ENCODE results near the gene EHD3. TPM values are rescaled to one million over a fixed set of nuclear protein-coding genes. Genes with fewer than 3 reads are reported as not detected.

The EHD3 gene
- total and polyA plus RNA-seq, 2 of the 8 experiments (the other 6 are each of a cell fraction or from before 2014, with no cell fraction given) = 9.3 to 12.0 TPM

DNA sequence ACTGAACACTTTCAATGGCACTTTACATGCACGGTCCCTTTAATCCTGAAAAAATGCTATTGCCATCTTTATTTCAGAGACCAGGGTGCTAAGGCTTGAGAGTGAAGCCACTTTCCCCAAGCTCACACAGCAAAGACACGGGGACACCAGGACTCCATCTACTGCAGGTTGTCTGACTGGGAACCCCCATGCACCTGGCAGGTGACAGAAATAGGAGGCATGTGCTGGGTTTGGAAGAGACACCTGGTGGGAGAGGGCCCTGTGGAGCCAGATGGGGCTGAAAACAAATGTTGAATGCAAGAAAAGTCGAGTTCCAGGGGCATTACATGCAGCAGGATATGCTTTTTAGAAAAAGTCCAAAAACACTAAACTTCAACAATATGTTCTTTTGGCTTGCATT, 5.2 kb upstream of the EHD3 start:
- no peak overlapping the region for H3K4me3 ChIP-seq (ENCODE audit: extremely low read depth in 1 of 4, insufficient read depth in 2 of 4, low read depth in 3 of 4, low read length in 4 of 4)
- WGBS, 2 experiments (ENCODE audit: extremely low coverage in 1 of 2, insufficient coverage in 1 of 2, insufficient read length in 1 of 2, insufficient replicate concordance in 2 of 2, low coverage in 1 of 2, low lambda C conversion rate in 2 of 2, missing lambda C conversion rate in 1 of 2) = 80% methylated on average over 3 of the region's 3 CpGs; no CpG with 5 or more reads in 1 of the 2 experiments
- H2AK5ac ChIP-seq (ENCODE audit: low read depth, low read length) = no peak overlapping the region
- no peak overlapping the region; the same call in 1 of the 2 replicates for H2AFZ ChIP-seq (ENCODE audit: low read length)
- no peak overlapping the region for H3K23ac ChIP-seq (ENCODE audit: insufficient read length)
- TF ChIP-seq TAF7 (optimal IDR thresholded peaks at IDR 0.05; ENCODE audit: borderline replicate concordance, low read depth, low read length) = no peak
- TF ChIP-seq NRF1 (IDR thresholded peaks at IDR 0.05; ENCODE audit: low read depth, low read length) = no peak
- TF ChIP-seq, protein P1, sequence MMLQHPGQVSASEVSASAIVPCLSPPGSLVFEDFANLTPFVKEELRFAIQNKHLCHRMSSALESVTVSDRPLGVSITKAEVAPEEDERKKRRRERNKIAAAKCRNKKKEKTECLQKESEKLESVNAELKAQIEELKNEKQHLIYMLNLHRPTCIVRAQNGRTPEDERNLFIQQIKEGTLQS (IDR thresholded peaks at IDR 0.05; ENCODE audit: insufficient read depth, low read depth, low read length) = no peak
- no peak for TF ChIP-seq FOSL1 (IDR thresholded peaks at IDR 0.05; ENCODE audit: insufficient read depth, low read depth, low read length)
- no peak for TF ChIP-seq TBP (IDR thresholded peaks at IDR 0.05; ENCODE audit: low read depth, low read length)
- no peak for TF ChIP-seq BRCA1 (IDR thresholded peaks at IDR 0.05; ENCODE audit: low read depth, low read length)
- TF ChIP-seq, protein P2, sequence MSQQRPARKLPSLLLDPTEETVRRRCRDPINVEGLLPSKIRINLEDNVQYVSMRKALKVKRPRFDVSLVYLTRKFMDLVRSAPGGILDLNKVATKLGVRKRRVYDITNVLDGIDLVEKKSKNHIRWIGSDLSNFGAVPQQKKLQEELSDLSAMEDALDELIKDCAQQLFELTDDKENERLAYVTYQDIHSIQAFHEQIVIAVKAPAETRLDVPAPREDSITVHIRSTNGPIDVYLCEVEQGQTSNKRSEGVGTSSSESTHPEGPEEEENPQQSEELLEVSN (IDR thresholded peaks at IDR 0.05) = no peak
- TF ChIP-seq RAD21 (IDR thresholded peaks at IDR 0.05 in 1 of 2, conservative IDR thresholded peaks at IDR 0.05 in 1 of 2; ENCODE audit: low read depth in 2 of 2, low read length in 2 of 2) = no peak
- no peak for TF ChIP-seq POLR2AphosphoS5 (IDR thresholded peaks at IDR 0.05; ENCODE audit: low read depth, low read length)
- no peaks in the 10 kb centered on the region for H3K79me2 ChIP-seq (ENCODE audit: control insufficient read depth in 1 of 2, insufficient read depth in 2 of 2, low read length in 2 of 2)
- no peak overlapping the region for H4K8ac ChIP-seq (ENCODE audit: extremely low read depth, insufficient read depth, low read length)
- no peaks in the 10 kb centered on the region for H3K23me2 ChIP-seq (ENCODE audit: low read depth, low read length)
- no peak overlapping the region for H2BK20ac ChIP-seq (ENCODE audit: low read length)
- no peak overlapping the region for H3K4me2 ChIP-seq (ENCODE audit: insufficient read depth in 1 of 2, low read depth in 2 of 2, low read length in 2 of 2)
- no peaks in the 10 kb centered on the region for H3K9me3 ChIP-seq (ENCODE audit: insufficient read depth in 2 of 2, low read depth in 1 of 2, low read length in 1 of 2)
- H3K79me1 ChIP-seq (ENCODE audit: low read depth, low read length) = no peaks in the 10 kb centered on the region
- H3K18ac ChIP-seq (ENCODE audit: extremely low read depth, low read length) = no peak overlapping the region
- DNase-seq (ENCODE audit: low read depth in 1 of 2, low spot score in 2 of 2) (peak in 1 of 2 experiments; percentile 28), FAIRE-seq (no peak)
- H2BK5ac ChIP-seq (ENCODE audit: low read depth, low read length) = no peak overlapping the region
- ChIA-PET POLR2A (ENCODE audit: partially characterized antibody) (no interaction called here), CTCF (ENCODE audit: partially characterized antibody) (interaction anchor here (1.0 to 1.1 kb wide), 2 partner anchors 32 to 41 kb away, joined by 3 read pairs; no protein-coding TSS in a partner anchor)
- no peak overlapping the region for H2BK15ac ChIP-seq (ENCODE audit: low read length)
- H4K20me1 ChIP-seq (replicated peaks in 1 of 2; ENCODE audit: control insufficient read depth in 1 of 2, insufficient read depth in 2 of 2, low read length in 2 of 2) = no peaks in the 10 kb centered on the region
- H2BK120ac ChIP-seq (replicated peaks; ENCODE audit: low read depth, low read length) = no peak overlapping the region
- no peak overlapping the region for H3K4ac ChIP-seq (replicated peaks; ENCODE audit: insufficient read length, low read depth, low read length)
- no peaks in the 10 kb centered on the region for H3K36me3 ChIP-seq (ENCODE audit: control insufficient read depth in 2 of 4, insufficient read depth in 4 of 4, low read length in 3 of 4)
- H3K14ac ChIP-seq (ENCODE audit: insufficient read length) = no peak overlapping the region
- no peak overlapping the region for H4K91ac ChIP-seq (replicated peaks; ENCODE audit: insufficient read length, low read length)
- no peak overlapping the region for H3K9ac ChIP-seq (replicated peaks in 1 of 4; ENCODE audit: extremely low read depth in 1 of 4, low read depth in 3 of 4, low read length in 3 of 4)
- no peaks in the 10 kb centered on the region for H3K27me3 ChIP-seq (replicated peaks in 1 of 4; ENCODE audit: control insufficient read depth in 3 of 4, extremely low read depth in 1 of 4, insufficient read depth in 3 of 4, low read length in 3 of 4)
- no peak overlapping the region for H3K27ac ChIP-seq (ENCODE audit: low read depth, low read length)
- no peak overlapping the region for H2BK12ac ChIP-seq (ENCODE audit: low read depth, low read length)
- H4K5ac ChIP-seq (ENCODE audit: insufficient read length, low read depth, low read length) = no peak overlapping the region
- peaks cover 0 to 4% (median 0%) of the 10 kb centered on the region in 4 experiments; a peak in 3 of 7 replicates for H3K4me1 ChIP-seq (replicated peaks in 1 of 4; ENCODE audit: control insufficient read depth in 3 of 4, insufficient read depth in 4 of 4, low read length in 3 of 4)
- H3K56ac ChIP-seq (replicated peaks; ENCODE audit: insufficient read length, low read depth, low read length) = no peak overlapping the region

Data from H1 (cell line).